HepG2 (cell line): ENCODE results near the gene CTNND2. TPM values are rescaled to one million over a fixed set of nuclear protein-coding genes. Genes with fewer than 3 reads are reported as not detected.
"Not testable (repeated sequence)": the region's sequence is repeated elsewhere in the genome, so short reads cannot be mapped to it uniquely, and the experiment has no call there.

Source experiments
- ATAC-seq: fragments of 200-7000 bp; cut with Tn5 transposase; 3 replicates; pipeline ENCODE4 v1.9.1; 2020; ENCODE audit warnings: mild to moderate bottlenecking, moderate library complexity
- BruUV-seq: library from RNA; stranded (reverse); fragments of 400-500 nt; replicated peaks from 2 replicates; lab custom pipeline; 2021; lab: Mats Ljungman, UMichigan
- CTCF ChIA-PET: fragments of 300-600 bp; formaldehyde crosslinking; extraction: SDS; loops from one replicate; lab custom pipeline; 2021; ENCODE audit warnings: low total read pairs, inconsistent platforms, low intra/inter-chr PET ratio; lab: Yijun Ruan, JAX
- POLR2A ChIA-PET: fragments of 350-600 bp; sonication (Branson Sonifier 250); formaldehyde crosslinking; loops from one replicate; lab custom pipeline; 2020; ENCODE audit warnings: antibody characterized with exemption, inconsistent platforms; lab: Yijun Ruan, JAX
- DNase-seq: peaks from one replicate; pipeline ENCODE4 v3.0.0-alpha.2; 2015; ENCODE audit warnings: low spot score
- FAIRE-seq: peaks from 3 replicates; lab custom pipeline; 2011; peaks lifted over from hg19 to GRCh38; lab: Jason Lieb, UNC
- H2AFZ ChIP-seq: one replicate; pipeline ENCODE4 v1.6.1; 2011; ENCODE audit warnings: low read length, inconsistent platforms
- H3K27ac ChIP-seq: fragments of 300-600 bp; 3 replicates; pipeline ENCODE4 v1.8.0; 2011; ENCODE audit warnings: mixed run types, mild to moderate bottlenecking, mixed read lengths, low read length, inconsistent platforms; ENCODE audit not compliant: insufficient read depth; ENCODE audit errors: extremely low read length
- H3K27me3 ChIP-seq, 2 experiments: fragments of 200-600 bp in 1 of 2; 2 replicates in 1 of 2; 3 replicates in 1 of 2; pipeline versions ENCODE4 v1.6.0 to v1.8.0; 2011; ENCODE audit warnings: low read length in 2 of 2, mild to moderate bottlenecking in 2 of 2, moderate library complexity in 2 of 2, inconsistent platforms in 1 of 2; ENCODE audit not compliant: insufficient read depth in 2 of 2, control insufficient read depth in 1 of 2
- H3K36me3 ChIP-seq, 2 experiments: fragments of 200-600 bp in 1 of 2; replicated peaks in 1 of 2; 2 replicates in 1 of 2; 3 replicates in 1 of 2; pipeline versions ENCODE4 v1.5.1 to v1.8.0; 2011; ENCODE audit warnings: low read length in 2 of 2, inconsistent platforms in 1 of 2; ENCODE audit not compliant: insufficient read depth in 2 of 2, control insufficient read depth in 1 of 2
- H3K4me1 ChIP-seq: 2 replicates; pipeline ENCODE4 v1.5.1; 2012; ENCODE audit warnings: low read length, inconsistent platforms; ENCODE audit not compliant: insufficient read depth
- H3K4me2 ChIP-seq: 2 replicates; pipeline ENCODE4 v1.6.0; 2011; ENCODE audit warnings: low read depth, low read length, inconsistent platforms
- H3K4me3 ChIP-seq, 3 experiments: fragments of 200-600 bp in 1 of 3; sonication (generic), shearing (Covaris generic) in 1 of 3; replicated peaks in 1 of 3; 2 replicates each; pipeline ENCODE4 v1.5.1; 2011 to 2016; ENCODE audit warnings: low read length in 3 of 3, inconsistent platforms in 2 of 3, low read depth in 2 of 3, mild to moderate bottlenecking in 2 of 3, control low read depth in 1 of 3, mixed read lengths in 1 of 3; ENCODE audit not compliant: insufficient read depth in 1 of 3
- H3K79me2 ChIP-seq: one replicate; pipeline ENCODE4 v1.6.1; 2011; ENCODE audit warnings: low read length, inconsistent platforms; ENCODE audit not compliant: insufficient read depth
- H3K9ac ChIP-seq: 2 replicates; pipeline ENCODE4 v1.6.0; 2011; ENCODE audit warnings: mild to moderate bottlenecking, low read depth, low read length, inconsistent platforms; ENCODE audit not compliant: insufficient read depth
- H3K9me3 ChIP-seq: 2 replicates; pipeline ENCODE4 v1.5.1; 2012; ENCODE audit warnings: mild to moderate bottlenecking, low read length
- H4K20me1 ChIP-seq: 2 replicates; pipeline ENCODE4 v1.6.0; 2011; ENCODE audit warnings: inconsistent platforms, mild to moderate bottlenecking, low read length, moderate library complexity; ENCODE audit not compliant: insufficient read depth
- E2F2 ChIP-seq: sonication (generic); formaldehyde crosslinking; IDR thresholded peaks from 2 replicates; pipeline ENCODE4 v1.4.0; 2020; ENCODE audit warnings: missing genetic modification reagents, borderline replicate concordance
- FOXK1 ChIP-seq: sonication (generic); formaldehyde crosslinking; IDR thresholded peaks from 2 replicates; pipeline ENCODE4 v1.4.0; 2020; ENCODE audit warnings: low read depth, missing genetic modification reagents, borderline replicate concordance
- KLF15 ChIP-seq: sonication (generic); formaldehyde crosslinking; IDR thresholded peaks from 2 replicates; pipeline ENCODE4 v1.8.1; 2023; ENCODE audit warnings: borderline replicate concordance, mild to moderate bottlenecking, inconsistent platforms, missing genetic modification reagents, mixed read lengths
- NFATC3 ChIP-seq: sonication (generic); formaldehyde crosslinking; IDR thresholded peaks from 2 replicates; pipeline ENCODE4 v1.5.1; 2020; ENCODE audit warnings: mild to moderate bottlenecking, missing genetic modification reagents
- SIN3A ChIP-seq: IDR thresholded peaks from 2 replicates; pipeline ENCODE4 v1.6.1; 2011; ENCODE audit warnings: low read depth, mild to moderate bottlenecking, control low read depth, low read length, borderline replicate concordance
- SMAD3 ChIP-seq: sonication (generic); formaldehyde crosslinking; IDR thresholded peaks from 2 replicates; pipeline ENCODE4 v1.4.0; 2020; ENCODE audit warnings: missing genetic modification reagents
- STAG1 ChIP-seq: sonication (generic); formaldehyde crosslinking; IDR thresholded peaks from 2 replicates; pipeline ENCODE4 v1.4.0; 2020; ENCODE audit warnings: missing genetic modification reagents
- TP53 ChIP-seq: sonication (generic); formaldehyde crosslinking; conservative IDR thresholded peaks from 2 replicates; pipeline ENCODE4 v1.4.0; 2020; ENCODE audit warnings: missing genetic modification reagents
- ZNF18 ChIP-seq: sonication (generic); formaldehyde crosslinking; IDR thresholded peaks from 2 replicates; pipeline ENCODE4 v1.8.0; 2022; ENCODE audit warnings: mild to moderate bottlenecking, missing genetic modification reagents; ENCODE audit not compliant: insufficient replicate concordance
- ZNF333 ChIP-seq: sonication (generic); formaldehyde crosslinking; IDR thresholded peaks from 2 replicates; pipeline ENCODE4 v1.4.0; 2020; ENCODE audit warnings: mild to moderate bottlenecking, missing genetic modification reagents, borderline replicate concordance
- WGBS: methylation state at CpG from one replicate; pipeline ENCODE4 v1.1.6; 2017; ENCODE audit warnings: low lambda C conversion rate; 5-methylcytosine and 5-hydroxymethylcytosine counted together
- in situ Hi-C: cut with HindIII; loops from 2 replicates; pipeline ENCODE4 v1.10.0; 2017; ENCODE audit warnings: low pct_unique_long_range_greater_than_20kb; ENCODE audit not compliant: extremely low pct_ligation_motif_present
- intact Hi-C: fragments of 100-400 bp; cut with micrococcal nuclease; formaldehyde crosslinking; loops from one replicate; pipeline ENCODE4 v1.10.0; 2022; ENCODE audit not compliant: unreplicated experiment
- polyA plus RNA-seq, 8 experiments: library from polyadenylated mRNA; depleted of rRNA in 3 of 8; stranded (reverse) in 7 of 8; unstranded in 1 of 8; fragments of >200 nt; fragmentation: Illumina TruSeq in 4 of 8; extraction: Trizol in 4 of 8; gene quantifications; 2 replicates each; pipeline versions ENCODE4 v1.2.1 to v1.2.3, GENCODE V29; 2011 to 2016; ENCODE audit warnings: low read depth in 4 of 8, missing spikeins in 1 of 8, mixed read lengths in 1 of 8; ENCODE audit not compliant: insufficient read depth in 1 of 8
- total RNA-seq, 5 experiments: library from RNA; depleted of rRNA; stranded (reverse); fragments of >200 nt; fragmentation: Illumina TruSeq; extraction: Trizol; gene quantifications; 2 replicates each; pipeline ENCODE4 v1.2.3, GENCODE V29; 2016; ENCODE audit warnings: low read depth in 1 of 5

The CTNND2 gene
- total and polyA plus RNA-seq, 2 of the 13 experiments (the other 11 are each of a cell fraction or from before 2014, with no cell fraction given): not detected

- DNase-seq (no peak), ATAC-seq (no peak), FAIRE-seq (no peak)
- Histone ChIP-seq H4K20me1 (no peaks in the 10 kb centered on the region), H2AFZ (no peak overlapping the region), H3K27me3 (0 out of 5 replicates have a peak, but pooled peaks cover 0 to 3% of the 10 kb centered on the region in 2 experiments), H3K4me3 (no peak overlapping the region), H3K4me1 (no peaks in the 10 kb centered on the region), H3K79me2 (no peaks in the 10 kb centered on the region), H3K9me3 (no peaks in the 10 kb centered on the region), H3K27ac (no peak overlapping the region), H3K4me2 (no peak overlapping the region), H3K9ac (no peak overlapping the region), H3K36me3 (no peaks in the 10 kb centered on the region)
- BruUV-seq: no TSS peak
- 39% methylated on average over 3 of the region's 3 CpGs for WGBS
- ChIA-PET CTCF (no interaction called here), POLR2A (no interaction called here)
- no peak for TF ChIP-seq NFATC3 (CRISPR knock-in tag)
- no peak for TF ChIP-seq SMAD3 (CRISPR knock-in tag)
- no peak for TF ChIP-seq STAG1
- no peak for TF ChIP-seq ZNF18
- TF ChIP-seq TP53 (CRISPR knock-in tag): no peak
- TF ChIP-seq KLF15 (CRISPR knock-in tag): no peak
- no peak for TF ChIP-seq FOXK1 (CRISPR knock-in tag)
- no peak for TF ChIP-seq ZNF333
- no peak for TF ChIP-seq SIN3A
- TF ChIP-seq E2F2 (CRISPR knock-in tag): no peak
- intact Hi-C loops: no loop called here
- in situ Hi-C loops: no loop called here
Measured at GRCh38 chr5:11069041-11069440, 835.2 kb downstream of the CTNND2 start.

GRCh38 chr5:11065723-11066122 is 838.5 kb downstream of the CTNND2 start:
- H3K4me2 ChIP-seq, H3K79me2 ChIP-seq, POLR2A ChIA-PET, CTCF ChIA-PET, ATAC-seq, H3K36me3 ChIP-seq, H3K9me3 ChIP-seq, FAIRE-seq, BruUV-seq, H3K4me1 ChIP-seq, DNase-seq, H2AFZ ChIP-seq, H3K9ac ChIP-seq, in situ Hi-C loops, intact Hi-C loops, H3K4me3 ChIP-seq, H3K27ac ChIP-seq, H4K20me1 ChIP-seq, H3K27me3 ChIP-seq: not testable (repeated sequence)
- 29% methylated on average over 1 of the region's 1 CpG for WGBS
